Caco-2 (cell line): ENCODE results near the gene TSPAN17. TPM values are rescaled to one million over a fixed set of nuclear protein-coding genes. Genes with fewer than 3 reads are reported as not detected.

Experiments used
- BruUV-seq: library from RNA; stranded (reverse); fragments of 400-500 nt; replicated peaks from 2 replicates; lab custom pipeline; 2021; lab: Mats Ljungman, UMichigan
- CTCF ChIA-PET: fragments of 300-600 bp; sonication (Branson Sonifier 250); formaldehyde crosslinking; loops from one replicate; lab custom pipeline; 2022; ENCODE audit warnings: antibody characterized with exemption; lab: Charles Lee
- POLR2A ChIA-PET: fragments of 300-600 bp; sonication (Branson Sonifier 250); formaldehyde crosslinking; loops from one replicate; lab custom pipeline; 2022; ENCODE audit warnings: antibody characterized with exemption; lab: Charles Lee
- DNase-seq, 2 experiments: peaks; one replicate each; pipeline versions ENCODE4 v3.0.0 to v3.0.0-alpha.2; 2020 to 2022
- H3K27me3 ChIP-seq: replicated peaks from 2 replicates; pipeline ENCODE4 v1.6.0; 2011; ENCODE audit warnings: low read length; ENCODE audit not compliant: control insufficient read depth, insufficient read depth
- H3K36me3 ChIP-seq: 2 replicates; pipeline ENCODE4 v1.5.1; 2011; ENCODE audit warnings: low read length; ENCODE audit not compliant: control insufficient read depth, insufficient read depth
- H3K4me1 ChIP-seq: fragments of 250-450 bp; sonication (Bioruptor Pico); 2 replicates; pipeline ENCODE4 v1.5.1; 2020; ENCODE audit warnings: mild to moderate bottlenecking
- H3K4me3 ChIP-seq: 2 replicates; pipeline ENCODE4 v1.5.1; 2011; ENCODE audit warnings: low read depth, mild to moderate bottlenecking, control low read depth, low read length
- H3K9me3 ChIP-seq: fragments of 250-450 bp; sonication (Bioruptor Pico); 2 replicates; pipeline ENCODE4 v1.5.1; 2020; ENCODE audit warnings: mild to moderate bottlenecking, moderate library complexity
- H3K27ac Mint-ChIP-seq: one replicate; pipeline ENCODE4 v1.8.0; 2022; ENCODE audit warnings: mixed read lengths; ENCODE audit not compliant: unreplicated experiment
- H3K27me3 Mint-ChIP-seq: one replicate; pipeline ENCODE4 v1.8.0; 2022; ENCODE audit warnings: mixed read lengths; ENCODE audit not compliant: insufficient read depth, unreplicated experiment
- H3K36me3 Mint-ChIP-seq: one replicate; pipeline ENCODE4 v1.8.0; 2022; ENCODE audit warnings: mild to moderate bottlenecking, mixed read lengths; ENCODE audit not compliant: insufficient read depth, unreplicated experiment
- H3K4me1 Mint-ChIP-seq: one replicate; pipeline ENCODE4 v1.8.0; 2022; ENCODE audit warnings: low read depth, mixed read lengths; ENCODE audit not compliant: unreplicated experiment
- H3K4me3 Mint-ChIP-seq: one replicate; pipeline ENCODE4 v1.8.0; 2022; ENCODE audit warnings: mild to moderate bottlenecking, moderate library complexity, mixed read lengths; ENCODE audit not compliant: unreplicated experiment
- H3K9me3 Mint-ChIP-seq: one replicate; pipeline ENCODE4 v1.8.0; 2022; ENCODE audit warnings: mixed read lengths; ENCODE audit not compliant: unreplicated experiment
- CTCF ChIP-seq, 2 experiments: fragments of 200-600 bp in 1 of 2; IDR thresholded peaks; 1 replicate in 1 of 2; 2 replicates in 1 of 2; pipeline versions ENCODE4 v1.5.1 to v1.8.0; 2011 to 2022; ENCODE audit warnings: antibody characterized with exemption in 1 of 2, control low read depth in 1 of 2, inconsistent platforms in 1 of 2, low read depth in 1 of 2, low read length in 1 of 2, mild to moderate bottlenecking in 1 of 2, moderate library complexity in 1 of 2; ENCODE audit not compliant: insufficient read depth in 1 of 2, severe bottlenecking in 1 of 2, unreplicated experiment in 1 of 2
- intact Hi-C: fragments of 100-400 bp; cut with micrococcal nuclease; formaldehyde crosslinking; loops from one replicate; pipeline ENCODE4 v1.10.0; 2022; ENCODE audit not compliant: unreplicated experiment
- total RNA-seq: library from RNA; stranded (reverse); gene quantifications from 2 replicates; pipeline ENCODE4 v1.2.3, GENCODE V29; 2022

The TSPAN17 gene
- total RNA-seq, 1 experiment from 2014 or later: 20.5 TPM

GRCh38 chr5:176673651-176674583, 26.6 kb downstream of the TSPAN17 start:
- no peak for TF ChIP-seq CTCF (IDR thresholded peaks at IDR 0.05; ENCODE audit: insufficient read depth in 1 of 2, low read depth in 1 of 2, low read length in 1 of 2, severe bottlenecking in 1 of 2, unreplicated experiment in 1 of 2)
- intact Hi-C loops: no loop called here
- Mint-ChIP-seq H3K27ac (no peak overlapping the region), H3K4me3 (no peak overlapping the region), H3K4me1 (no peaks in the 10 kb centered on the region), H3K27me3 (peaks cover 2% of the 10 kb centered on the region), H3K9me3 (no peaks in the 10 kb centered on the region), H3K36me3 (no peaks in the 10 kb centered on the region)
- H3K27me3 ChIP-seq: no peaks in the 10 kb centered on the region
- ChIA-PET POLR2A (no interaction called here), CTCF (interaction anchor here (1.6 kb wide), 1 partner anchor 13 kb away, joined by 5 read pairs; no protein-coding TSS in a partner anchor)
- no peak overlapping the region for H3K4me3 ChIP-seq
- no peaks in the 10 kb centered on the region for H3K9me3 ChIP-seq
- no peaks in the 10 kb centered on the region for H3K36me3 ChIP-seq
- DNase-seq: no peak
- no peaks in the 10 kb centered on the region for H3K4me1 ChIP-seq
- no TSS peak for BruUV-seq

GRCh38 chr5:176674799-176675198, 27.5 kb downstream of the TSPAN17 start:
- Histone ChIP-seq H3K4me3 (no peak overlapping the region), H3K9me3 (no peaks in the 10 kb centered on the region), H3K36me3 (no peaks in the 10 kb centered on the region), H3K27me3 (no peaks in the 10 kb centered on the region), H3K4me1 (no peaks in the 10 kb centered on the region)
- Mint-ChIP-seq H3K36me3 (no peaks in the 10 kb centered on the region), H3K4me3 (no peak overlapping the region), H3K27me3 (peaks cover 2% of the 10 kb centered on the region), H3K4me1 (no peaks in the 10 kb centered on the region), H3K27ac (no peak overlapping the region), H3K9me3 (no peaks in the 10 kb centered on the region)
- intact Hi-C loops: no loop called here
- ChIA-PET POLR2A (no interaction called here), CTCF (interaction anchor here (0.6 kb wide), 1 partner anchor 14 kb away, joined by 6 read pairs; no protein-coding TSS in a partner anchor)
- no peak for TF ChIP-seq CTCF (IDR thresholded peaks at IDR 0.05; ENCODE audit: insufficient read depth in 1 of 2, low read depth in 1 of 2, low read length in 1 of 2, severe bottlenecking in 1 of 2, unreplicated experiment in 1 of 2)
- DNase-seq: no peak
- no TSS peak for BruUV-seq

- CTCF ChIA-PET: interaction anchor here (0.6 to 1.1 kb wide), 2 partner anchors 15 kb away, joined by 4 to 6 read pairs; no protein-coding TSS in a partner anchor
These were observed 28.5 kb downstream of the TSPAN17 start for GRCh38 chr5:176675676-176676360.

More at GRCh38 chr5:176675676-176676360, 28.5 kb downstream of the TSPAN17 start:
- no peak overlapping the region for H3K27ac Mint-ChIP-seq
- H3K27me3 Mint-ChIP-seq: peaks cover 2% of the 10 kb centered on the region
- TF ChIP-seq CTCF (IDR thresholded peaks at IDR 0.05; ENCODE audit: insufficient read depth in 1 of 2, low read depth in 1 of 2, low read length in 1 of 2, severe bottlenecking in 1 of 2, unreplicated experiment in 1 of 2): peak; percentile 72 to 76
- BruUV-seq: no TSS peak
- peak; percentile 59 to 69 for DNase-seq
- Histone ChIP-seq H3K27me3 (no peaks in the 10 kb centered on the region), H3K4me1 (no peaks in the 10 kb centered on the region), H3K9me3 (no peaks in the 10 kb centered on the region), H3K4me3 (no peak overlapping the region), H3K36me3 (no peaks in the 10 kb centered on the region)
- no peaks in the 10 kb centered on the region for H3K36me3 Mint-ChIP-seq
- H3K9me3 Mint-ChIP-seq: no peaks in the 10 kb centered on the region
- POLR2A ChIA-PET: no interaction called here
- no peaks in the 10 kb centered on the region for H3K4me1 Mint-ChIP-seq
- H3K4me3 Mint-ChIP-seq: no peak overlapping the region
- intact Hi-C loops: no loop called here
